Epithelial cell of esophagus (primary cell): ENCODE measurements around the gene FBXW4.

Experiments used
- DNase-seq: peaks from one replicate; pipeline ENCODE4 v3.0.0; 2010; ENCODE audit warnings: low read depth
- H3K4me3 ChIP-seq: 2 replicates; pipeline ENCODE4 v1.5.1; 2011; ENCODE audit warnings: mild to moderate bottlenecking, low read length, control low read depth
- CTCF ChIP-seq: IDR thresholded peaks from 2 replicates; pipeline ENCODE4 v1.5.1; 2011; ENCODE audit warnings: low read depth, mild to moderate bottlenecking, low read length, control low read depth, inconsistent platforms; ENCODE audit not compliant: insufficient read depth; ENCODE audit errors: missing control alignments

The FBXW4 gene

GRCh38 chr10:101675115-101675514 is 19.9 kb downstream of the FBXW4 start:
- H3K4me3 ChIP-seq: no peak overlapping the region
- DNase-seq: no peak
- no peak for TF ChIP-seq CTCF

- no peak overlapping the region for H3K4me3 ChIP-seq
- no peak for DNase-seq
- TF ChIP-seq CTCF: no peak
These were observed 22.4 kb downstream of the FBXW4 start for GRCh38 chr10:101672536-101672935.

GRCh38 chr10:101671453-101671852 is 23.5 kb downstream of the FBXW4 start:
- DNase-seq: no peak
- H3K4me3 ChIP-seq: no peak overlapping the region
- no peak for TF ChIP-seq CTCF

- no peak for DNase-seq
- TF ChIP-seq CTCF: no peak
- H3K4me3 ChIP-seq: no peak overlapping the region
These were observed 24.3 kb downstream of the FBXW4 start for GRCh38 chr10:101670635-101671034.

GRCh38 chr10:101669181-101669580 is 25.8 kb downstream of the FBXW4 start:
- no peak for DNase-seq
- no peak overlapping the region for H3K4me3 ChIP-seq
- no peak for TF ChIP-seq CTCF

GRCh38 chr10:101668566-101668965 is 26.4 kb downstream of the FBXW4 start:
- DNase-seq: no peak
- H3K4me3 ChIP-seq: no peak overlapping the region
- TF ChIP-seq CTCF: no peak

GRCh38 chr10:101666083-101666482 is 28.9 kb downstream of the FBXW4 start:
- DNase-seq: no peak
- H3K4me3 ChIP-seq: no peak overlapping the region
- no peak for TF ChIP-seq CTCF
